ENCODE measurements around the gene FAM234A.
"Not testable (repeated sequence)": the region's sequence is repeated elsewhere in the genome, so short reads cannot be mapped to it uniquely, and the experiment has no call there.

Gene FAM234A

DNA sequence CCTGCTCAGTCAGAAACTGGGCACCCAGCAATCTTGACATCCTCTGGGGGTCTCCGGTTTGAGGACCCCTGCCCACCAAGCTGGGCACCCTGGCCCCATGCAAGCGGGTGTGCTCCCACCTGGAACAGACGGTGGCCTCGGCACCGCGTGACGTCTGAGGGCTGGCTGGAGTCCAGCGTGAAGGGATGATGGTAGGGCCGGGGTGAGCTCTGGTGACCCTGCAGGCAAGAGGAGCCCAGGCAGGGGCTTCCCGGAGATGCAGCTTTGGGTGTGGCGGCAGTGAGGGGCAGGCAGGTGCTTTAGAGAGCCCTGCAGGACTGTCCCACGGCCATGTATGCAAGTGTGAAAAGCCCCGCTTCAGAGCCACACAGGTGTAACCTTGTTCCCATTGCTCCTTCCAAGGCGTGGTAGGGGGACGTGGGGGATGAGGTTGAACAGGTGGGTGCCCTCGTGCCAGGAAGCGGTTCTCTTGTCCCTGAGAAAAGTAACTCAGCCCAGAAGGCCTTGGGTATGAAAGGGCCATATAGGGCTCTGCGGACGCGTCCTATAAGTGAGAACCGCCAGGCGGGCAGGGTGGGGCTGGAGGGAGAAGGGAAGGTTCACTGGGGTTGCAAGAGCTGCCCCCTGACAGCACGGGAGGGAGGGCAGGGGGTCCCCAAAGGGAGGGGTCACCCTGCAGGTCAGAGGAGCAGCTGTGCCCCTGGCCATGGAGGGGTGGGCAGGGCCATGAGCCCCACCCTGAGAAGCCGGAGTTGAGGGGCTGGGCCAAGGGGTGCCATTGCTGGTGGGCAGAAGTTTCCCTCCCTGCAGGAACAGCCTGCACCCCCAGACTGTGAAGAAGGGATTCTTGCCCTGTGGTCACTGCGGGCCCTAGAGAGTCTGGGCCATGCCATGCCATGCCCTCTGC, 31.9 kb downstream of the FAM234A start:
- no peak for DNase-seq

DNA sequence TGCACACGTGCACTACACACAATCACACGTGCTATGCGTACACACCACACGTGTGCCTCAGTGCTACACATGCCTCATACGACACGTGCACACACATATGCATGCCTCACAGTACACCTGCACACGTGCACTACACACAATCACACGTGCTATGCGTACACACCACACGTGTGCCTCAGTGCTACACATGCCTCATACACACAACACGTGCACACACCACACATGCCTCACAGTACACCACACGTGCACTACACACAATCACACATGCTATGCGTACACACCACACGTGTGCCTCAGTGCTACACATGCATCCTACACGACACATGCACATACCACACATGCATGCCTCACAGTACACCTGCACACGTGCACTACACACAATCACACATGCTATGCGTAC, 32.9 kb downstream of the FAM234A start:
- DNase-seq, result not testable (repeated sequence)

DNA sequence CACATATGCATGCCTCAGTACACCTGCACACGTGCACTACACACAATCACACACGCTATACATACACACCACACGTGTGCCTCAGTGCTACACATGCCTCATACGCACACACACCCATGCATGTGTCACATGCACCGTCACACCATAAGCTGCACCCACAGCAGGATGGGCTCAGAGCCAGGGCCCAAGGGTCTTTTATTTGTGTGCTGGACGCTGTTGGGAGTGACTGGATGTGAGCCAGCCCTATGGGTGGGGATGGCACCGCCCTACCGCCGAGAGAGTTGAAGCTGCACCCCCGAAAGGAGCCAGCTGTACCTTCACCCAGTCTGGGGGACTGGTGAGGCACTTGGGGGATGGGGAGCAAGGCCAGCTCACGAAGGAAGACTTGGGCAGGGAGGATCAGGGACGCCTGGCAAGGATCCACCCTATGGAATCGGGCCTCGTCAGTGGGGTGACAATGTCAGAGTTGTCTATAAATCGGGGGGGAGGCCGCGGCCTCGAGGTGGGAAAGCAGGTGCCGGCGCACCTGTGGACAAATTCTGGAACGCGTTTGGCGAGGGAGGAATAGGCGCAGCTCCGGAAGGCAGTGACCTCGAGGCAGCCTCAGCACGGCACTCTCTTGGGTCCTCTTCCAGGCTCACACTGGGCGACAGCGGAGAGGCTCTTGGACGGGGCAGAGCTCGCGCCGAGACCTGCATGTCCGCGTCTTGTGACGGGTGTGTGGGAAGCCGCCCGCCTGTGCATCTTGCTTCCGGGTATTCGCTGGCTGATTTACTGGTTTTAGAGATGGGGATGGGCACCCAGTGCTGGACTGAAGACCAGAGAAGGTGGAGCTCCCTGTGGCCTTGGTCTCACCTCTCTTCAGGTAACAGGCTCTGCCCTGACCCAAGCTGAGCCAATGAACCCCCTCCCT, 33.8 kb downstream of the FAM234A start:
- no peak for DNase-seq

DNA sequence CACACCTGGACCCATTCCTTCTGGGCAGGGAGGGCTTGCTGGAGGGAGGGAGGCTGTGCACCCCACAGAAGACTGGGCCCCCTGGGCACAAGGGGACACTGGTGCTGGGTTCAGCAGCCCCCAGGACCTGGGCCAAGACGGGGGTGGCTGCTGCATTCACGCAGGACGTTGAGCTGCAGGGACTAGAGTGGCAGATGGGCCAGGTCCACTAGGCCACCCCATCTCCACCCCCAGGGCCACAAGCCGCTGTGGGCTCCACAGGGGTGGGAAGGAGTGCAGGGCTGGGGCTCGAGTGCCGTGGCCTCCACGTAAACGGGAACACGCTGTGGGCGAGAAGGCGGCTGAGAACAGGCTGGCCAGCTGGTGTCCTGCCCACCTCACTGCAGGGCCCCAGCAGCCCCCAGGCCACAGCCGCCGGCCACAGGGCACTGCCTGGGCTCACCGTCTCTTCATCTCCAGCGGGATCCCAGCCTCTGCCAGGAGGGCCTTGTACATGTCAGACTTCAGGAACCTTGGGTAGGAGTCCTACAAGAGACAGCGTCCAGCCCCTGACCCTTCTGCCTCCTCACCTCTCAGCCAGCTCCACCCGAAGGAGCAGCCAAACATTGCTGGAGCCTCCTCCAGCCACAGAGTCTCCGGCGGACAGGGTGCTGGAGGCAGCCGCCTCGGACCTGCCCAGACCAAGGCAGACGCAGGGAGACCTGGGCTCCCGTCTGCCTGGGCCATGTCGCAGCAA, 34.6 kb downstream of the FAM234A start:
- DNase-seq, result no peak

DNA sequence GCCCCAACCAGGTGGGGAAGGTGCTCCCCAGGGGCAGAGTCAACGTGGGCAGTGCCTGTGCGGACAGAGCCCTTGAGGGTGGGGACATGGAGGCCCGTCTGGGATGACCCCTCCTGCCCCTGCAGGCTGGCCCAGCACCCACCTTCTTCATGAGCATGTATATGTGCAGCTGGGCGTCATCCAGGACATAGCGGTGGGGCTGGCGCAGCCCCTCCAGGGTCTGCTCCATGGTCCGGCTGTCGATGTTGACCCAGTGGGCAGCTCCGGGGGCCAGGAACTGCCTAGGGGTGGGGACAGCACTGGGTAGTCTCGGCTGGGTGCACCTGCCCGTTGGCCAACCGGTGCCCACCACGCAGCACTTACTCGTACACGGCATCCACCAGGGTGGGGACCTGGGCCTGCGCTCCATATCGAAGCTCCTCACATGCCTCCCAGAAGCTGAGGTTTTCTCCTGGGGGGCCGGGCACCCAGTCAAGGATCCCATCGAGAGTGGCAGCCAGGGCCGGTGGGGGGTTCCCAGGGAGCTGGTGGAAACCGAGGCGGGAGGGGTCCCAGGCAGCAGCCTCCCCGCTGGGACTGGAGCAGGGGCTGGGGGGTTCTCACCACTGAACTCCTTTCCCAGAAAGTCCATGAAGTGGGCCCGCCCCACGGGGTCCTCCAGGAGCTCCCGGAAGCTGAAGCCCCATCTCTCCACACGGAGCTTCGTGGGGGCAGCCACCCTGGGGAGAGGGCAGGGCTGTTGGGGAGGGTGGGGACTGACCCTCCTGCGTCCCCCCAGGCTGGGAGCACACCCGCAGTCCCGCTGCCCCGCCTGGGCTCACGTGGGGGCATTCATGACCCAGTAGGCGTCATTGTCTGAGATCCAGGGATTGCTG, 36.0 kb downstream of the FAM234A start:
- DNase-seq, result no peak

DNA sequence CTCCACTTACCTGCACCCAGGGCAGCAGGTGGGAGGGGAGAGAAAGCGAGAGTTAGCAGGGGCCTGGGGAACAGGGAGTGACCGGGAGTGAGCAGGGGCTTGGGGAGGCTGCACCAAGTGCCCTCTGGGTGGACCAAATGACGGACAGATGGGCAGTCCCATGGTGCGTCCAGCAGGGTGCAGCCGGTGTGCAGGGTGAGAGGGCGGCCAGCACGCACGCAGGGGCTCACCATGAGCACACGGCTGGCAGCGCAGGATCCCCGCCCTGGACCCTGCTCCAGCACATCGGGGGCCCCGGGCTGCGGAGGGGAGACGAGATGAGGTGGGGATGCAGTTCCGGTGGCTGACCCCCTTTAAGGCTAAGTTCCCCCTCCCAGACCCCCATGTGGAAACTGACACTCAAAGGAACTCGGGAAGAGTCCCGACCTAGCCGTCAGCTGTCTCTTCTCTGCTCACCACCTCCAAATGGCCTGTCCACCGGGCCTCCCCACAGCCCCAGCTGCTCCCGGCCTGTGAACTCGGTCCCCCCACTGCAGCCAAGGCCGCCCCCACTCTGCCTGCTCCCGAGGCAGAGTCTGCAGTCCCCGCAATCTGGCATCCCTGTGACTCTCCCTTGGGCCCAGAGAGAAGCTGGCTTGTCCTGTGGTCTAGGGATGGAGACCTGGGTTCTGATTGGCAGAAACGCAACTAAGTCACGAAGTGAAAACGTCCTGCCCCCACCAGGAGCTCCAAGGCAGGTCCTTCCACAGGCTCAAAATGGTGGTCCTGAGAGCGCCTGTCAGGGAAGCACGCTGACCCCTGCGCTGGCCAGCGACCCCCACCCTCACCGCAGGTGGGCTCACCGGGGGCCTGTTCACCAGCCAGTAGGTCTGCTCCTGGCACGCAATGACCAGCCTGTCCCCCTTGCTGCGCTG, 38.3 kb downstream of the FAM234A start:
- no peak for DNase-seq

DNA sequence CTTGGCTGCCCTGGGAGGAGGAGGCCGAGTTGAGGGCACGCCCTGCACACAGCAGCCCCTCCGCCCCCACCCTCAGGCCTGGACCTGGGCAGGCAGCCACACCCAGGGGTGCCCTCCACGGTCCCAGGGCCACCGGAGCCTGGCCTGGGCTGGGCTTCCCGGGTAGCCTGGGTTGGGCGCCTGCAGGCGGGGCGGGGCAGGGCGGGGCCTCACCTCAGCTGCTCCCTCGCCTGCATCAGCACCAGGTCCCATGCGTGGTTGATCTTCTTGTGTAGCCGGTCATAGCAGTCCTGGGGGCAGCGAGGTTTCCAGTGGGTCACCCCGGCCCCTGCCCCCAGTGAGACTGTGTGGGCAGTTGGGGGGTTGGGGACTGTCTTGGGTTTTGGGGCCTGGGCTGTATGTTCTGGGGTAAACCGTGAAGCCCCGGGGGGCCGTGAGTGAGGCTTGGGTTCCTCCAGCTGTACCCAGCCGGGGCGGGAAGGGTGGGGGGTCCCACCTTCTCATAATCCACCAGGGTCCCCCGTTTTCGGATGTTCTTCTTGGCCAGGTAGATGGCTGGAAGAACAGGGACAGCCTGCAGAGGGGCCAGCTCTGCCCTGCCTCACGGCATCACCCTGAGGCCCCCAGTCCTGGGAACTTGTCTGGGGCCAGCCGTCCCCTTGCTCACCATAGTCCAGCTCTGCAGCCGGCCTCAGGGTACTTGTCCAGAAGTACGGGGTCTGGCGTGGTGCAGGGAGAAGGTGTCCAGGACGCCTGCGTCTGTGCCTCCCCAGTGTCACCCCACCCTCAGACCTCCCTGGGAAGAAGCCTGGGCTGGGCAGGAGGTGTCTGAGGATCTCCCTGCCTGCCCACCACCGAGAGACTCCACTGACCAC, 39.2 kb downstream of the FAM234A start:
- no peak for DNase-seq

DNA sequence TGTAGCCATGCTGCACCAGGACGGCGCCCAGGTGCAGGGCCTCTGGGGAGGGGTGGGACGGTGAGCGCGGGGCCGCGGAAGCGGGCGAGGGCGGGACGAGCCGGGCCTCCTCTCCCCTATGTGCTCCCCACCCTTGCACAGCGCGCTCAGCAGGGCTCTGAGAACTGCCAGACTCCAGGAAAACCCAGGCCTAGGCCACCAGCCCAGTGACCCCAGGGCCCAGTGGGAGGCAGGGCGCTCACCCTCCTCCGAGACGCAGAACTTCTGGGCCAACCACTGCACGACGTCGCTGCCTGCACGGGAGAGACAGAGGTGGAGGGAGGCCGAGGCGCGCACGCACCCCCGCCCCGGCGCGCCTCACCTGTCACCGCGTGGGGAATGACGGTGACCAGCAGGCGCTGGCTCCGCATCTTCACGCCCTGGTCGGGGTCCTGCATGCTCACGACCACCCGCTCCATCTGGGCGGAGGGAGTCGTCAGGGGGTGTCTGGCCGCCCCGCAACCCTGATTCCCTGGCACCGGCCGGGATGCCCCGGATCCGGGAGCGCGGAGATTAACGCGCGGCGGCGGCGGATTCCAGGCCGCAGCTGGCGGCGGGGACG, 40.5 kb downstream of the FAM234A start:
- DNase-seq, result no peak

DNA sequence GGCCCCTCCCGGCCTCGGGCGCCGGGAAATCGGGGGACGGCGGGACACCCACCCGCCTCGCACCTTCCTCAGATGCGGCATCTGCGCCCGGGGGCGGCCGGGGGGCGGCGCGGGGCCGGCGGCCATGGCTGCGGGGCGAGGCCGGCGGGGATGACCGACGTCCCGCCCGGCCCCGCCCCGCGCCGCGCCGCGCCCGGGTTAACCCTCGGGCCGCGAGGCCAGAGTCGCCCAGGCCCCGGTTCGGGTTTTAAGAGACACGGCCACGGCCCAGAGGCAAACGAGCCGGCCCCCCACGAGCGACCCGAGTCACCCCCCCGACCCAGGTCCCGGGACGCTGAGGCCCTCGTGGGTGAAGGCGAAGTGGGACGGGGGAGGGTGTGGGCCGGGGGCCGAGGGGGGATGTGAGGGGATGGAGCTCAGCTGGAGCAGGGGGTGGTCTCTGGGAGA, 41.2 kb downstream of the FAM234A start, which contains the start of gene RGS11:
TSS of gene RGS11 (minus strand) at position 159 of the 447 bp plus-strand sequence. CDS start at position 126, 33 bp downstream.
- no peak for DNase-seq

DNA sequence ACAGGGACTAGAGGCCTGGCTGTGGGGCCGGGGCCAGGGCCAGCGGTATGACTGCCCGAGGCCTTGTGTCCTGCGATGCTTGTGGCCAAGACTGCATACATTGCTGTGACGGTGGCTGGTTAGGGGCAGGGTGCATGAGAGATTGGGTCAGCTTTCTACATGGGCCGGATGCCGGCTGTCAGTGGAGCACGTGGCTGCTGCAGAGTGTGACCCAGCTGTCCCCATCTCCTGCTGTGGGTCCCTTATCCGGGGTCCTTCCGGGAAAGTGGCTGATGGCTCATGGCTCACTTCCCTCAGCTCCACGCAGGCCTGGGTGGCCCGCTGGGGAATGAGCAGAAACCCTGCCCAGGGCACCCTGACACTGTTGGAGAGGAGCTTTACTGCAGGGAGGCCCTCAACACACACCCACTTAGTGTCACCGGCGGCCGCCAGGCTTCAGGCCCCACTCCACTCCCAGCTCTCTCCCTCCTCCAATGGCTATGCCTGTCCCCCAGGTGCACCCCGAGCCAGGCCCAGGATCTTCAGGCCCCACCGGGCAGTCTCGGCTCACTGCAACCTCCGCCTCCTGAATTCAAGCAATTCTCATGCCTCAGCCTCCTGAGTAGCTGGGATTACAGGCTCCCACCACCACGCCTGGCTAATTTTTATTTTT, 41.9 kb downstream of the FAM234A start:
- no peak for DNase-seq

DNA sequence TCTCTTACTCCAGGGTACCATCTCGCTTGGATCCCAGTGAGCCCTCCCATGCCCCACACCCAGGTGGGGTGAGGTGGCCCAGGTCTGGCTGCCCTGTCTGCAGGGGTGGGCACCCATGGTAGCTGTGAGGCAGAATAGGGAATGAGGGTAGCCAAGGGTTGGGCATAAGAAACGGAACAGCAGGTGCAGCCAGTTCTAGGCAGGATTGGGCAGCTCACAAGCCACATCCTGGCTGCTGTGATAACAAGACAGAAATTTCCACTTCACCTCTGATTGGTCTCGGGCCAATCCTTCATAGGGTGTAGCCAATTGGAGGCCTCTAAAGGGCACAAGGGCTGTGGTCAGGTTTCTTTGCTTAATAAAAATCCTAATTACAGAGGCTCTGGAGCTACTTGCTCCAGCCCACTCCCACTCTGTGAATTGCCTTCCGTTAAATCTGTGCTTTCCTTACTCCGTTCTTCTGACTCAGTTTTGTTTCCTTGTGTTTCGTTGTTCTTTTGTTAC, 44.3 kb downstream of the FAM234A start:
- DNase-seq, result no peak

DNA sequence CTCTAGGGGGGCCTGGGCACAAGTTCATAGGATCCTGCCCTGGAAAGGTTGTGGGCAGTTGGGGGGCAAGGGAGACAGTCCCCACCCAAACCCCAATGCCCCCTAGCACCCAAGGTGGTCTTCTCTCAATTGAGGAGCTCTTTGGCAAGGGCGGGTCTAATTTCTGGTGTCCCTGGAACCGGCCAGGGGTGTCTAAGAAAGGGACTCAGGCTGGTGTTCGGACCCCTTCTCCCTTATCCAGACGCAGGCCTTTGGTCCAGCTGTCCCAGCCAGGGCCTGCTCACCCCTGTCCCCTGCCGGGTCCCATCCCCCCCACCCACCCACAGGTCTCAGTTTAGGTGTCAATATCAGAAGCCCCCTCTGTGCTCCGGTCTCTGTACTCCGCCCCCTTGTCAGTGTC, 44.9 kb downstream of the FAM234A start:
- DNase-seq, result no peak

DNA sequence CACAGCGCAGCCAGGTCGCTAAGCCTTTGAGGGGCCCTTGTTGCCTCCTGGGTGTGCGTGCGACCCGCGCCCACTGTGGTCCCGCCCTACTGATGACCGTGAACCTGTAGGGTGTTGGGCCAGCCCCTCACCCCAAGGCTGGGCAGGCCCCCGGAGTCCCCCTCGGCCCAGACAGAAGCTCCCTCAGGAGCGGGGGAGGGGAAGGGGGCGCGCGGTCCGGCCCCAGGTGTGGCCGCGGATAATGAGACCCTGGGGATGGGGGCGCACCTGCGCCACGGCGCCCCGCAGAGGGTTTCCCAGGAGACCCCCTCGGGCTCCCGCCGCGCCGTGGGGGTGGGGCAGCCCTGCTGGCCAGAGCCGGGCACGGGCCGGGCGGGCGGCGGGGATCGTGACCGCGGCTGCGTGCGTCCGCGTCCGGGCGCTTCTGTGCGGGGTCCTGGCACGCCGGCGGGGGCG, 45.4 kb downstream of the FAM234A start:
- DNase-seq, result no peak

DNA sequence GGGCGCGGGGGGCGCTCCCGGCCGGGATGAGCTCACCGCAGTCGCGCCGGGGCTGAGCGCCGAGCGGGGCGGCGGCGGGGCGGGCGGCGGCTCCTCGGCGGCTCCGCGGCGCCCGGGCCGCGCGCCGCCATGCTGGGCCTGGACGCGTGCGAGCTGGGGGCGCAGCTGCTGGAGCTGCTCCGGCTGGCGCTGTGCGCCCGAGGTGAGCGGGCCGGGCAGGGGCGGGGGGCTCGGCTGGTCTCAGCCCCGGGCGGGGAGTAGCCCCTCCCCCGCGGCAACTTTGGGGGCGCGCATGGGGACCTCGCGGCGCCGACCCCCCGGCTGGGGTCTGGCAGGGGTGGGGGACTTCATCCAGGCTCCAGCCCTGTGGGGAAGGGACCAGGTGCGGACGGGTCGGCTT, 45.9 kb downstream of the FAM234A start, which contains the start of gene ARHGDIG:
TSS of gene ARHGDIG (plus strand) at position 40 of the 400 bp plus-strand sequence. CDS start at position 130, 90 bp downstream.
- no peak for DNase-seq

DNA sequence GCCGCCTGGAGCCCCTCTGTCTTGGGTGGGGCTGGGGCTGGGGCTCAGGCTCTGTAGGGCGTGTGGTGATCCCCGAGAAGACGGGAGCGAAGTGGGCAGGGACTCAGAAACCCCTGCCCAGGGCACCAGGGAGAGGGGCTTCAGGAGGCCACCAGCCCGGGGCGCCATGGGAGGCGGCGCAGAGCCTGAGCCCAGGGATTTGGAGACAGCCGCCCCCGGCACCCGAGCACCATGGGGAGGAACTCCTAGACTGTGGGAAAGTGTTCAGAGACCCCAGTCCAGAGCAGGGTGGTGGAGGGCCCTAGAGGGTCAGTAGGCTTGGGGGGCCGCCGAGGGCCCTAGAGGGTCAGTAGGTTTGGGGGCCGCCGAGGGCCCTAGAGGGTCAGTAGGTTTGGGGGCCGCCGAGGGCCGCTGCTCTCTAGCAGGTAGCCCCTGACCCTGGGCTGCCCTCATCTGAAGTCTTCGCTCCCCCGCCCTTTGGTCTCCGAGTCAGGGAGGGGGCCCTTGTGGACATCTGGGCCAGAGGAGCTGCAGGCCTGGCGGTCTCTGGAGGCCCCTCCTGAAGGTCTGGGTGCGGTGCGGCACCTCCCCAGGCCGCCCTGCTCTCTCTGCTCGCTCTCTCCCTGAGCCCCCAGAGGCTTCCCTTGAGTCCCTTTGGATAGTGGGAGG, 46.5 kb downstream of the FAM234A start:
- DNase-seq, result no peak

DNA sequence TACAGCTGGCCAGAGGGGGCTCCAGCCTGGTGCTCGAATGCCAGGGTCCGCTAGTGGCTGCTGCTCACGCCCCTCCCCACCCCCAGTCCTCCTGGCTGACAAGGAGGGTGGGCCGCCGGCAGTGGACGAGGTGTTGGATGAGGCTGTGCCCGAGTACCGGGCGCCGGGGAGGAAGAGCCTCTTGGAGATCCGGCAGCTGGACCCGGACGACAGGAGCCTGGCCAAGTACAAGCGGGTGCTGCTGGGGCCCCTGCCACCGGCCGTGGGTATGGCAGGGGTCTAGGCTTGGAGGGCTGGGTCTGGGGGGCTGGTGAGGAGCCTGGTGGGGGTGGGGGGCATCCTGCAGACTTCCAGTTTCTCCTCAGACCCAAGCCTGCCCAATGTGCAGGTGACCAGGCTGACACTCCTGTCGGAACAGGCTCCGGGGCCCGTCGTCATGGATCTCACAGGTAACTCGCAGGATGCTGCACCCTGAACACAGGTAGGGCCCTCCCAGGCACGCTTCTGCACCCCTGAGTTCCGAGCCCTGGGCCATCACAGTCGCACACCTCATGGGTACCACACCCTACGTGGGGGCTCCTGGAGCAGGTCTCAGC, 47.1 kb downstream of the FAM234A start:
- DNase-seq, result no peak

DNA sequence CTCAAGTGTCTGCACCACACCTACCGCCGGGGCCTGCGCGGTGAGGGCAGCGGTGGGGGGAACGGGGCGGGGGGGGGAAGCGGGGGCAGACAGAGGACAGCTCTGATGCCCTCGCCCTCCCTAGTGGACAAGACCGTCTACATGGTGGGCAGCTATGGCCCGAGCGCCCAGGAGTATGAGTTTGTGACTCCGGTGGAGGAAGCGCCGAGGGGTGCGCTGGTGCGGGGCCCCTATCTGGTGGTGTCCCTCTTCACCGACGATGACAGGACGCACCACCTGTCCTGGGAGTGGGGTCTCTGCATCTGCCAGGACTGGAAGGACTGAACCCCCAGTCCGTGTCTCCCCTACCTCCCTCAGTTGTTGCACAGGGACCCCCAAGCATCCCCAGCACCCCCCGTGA, 47.9 kb downstream of the FAM234A start:
- DNase-seq, result no peak

Measured in activated CD4-positive, CD25-positive, alpha-beta regulatory T cell (primary cell).